Esophagus muscularis mucosa (tissue), 3 donors: ENCODE data around the gene MAML3.

Experiments used
- POLR2A ChIP-seq: fragments of 450-650 bp; IDR thresholded peaks from one replicate; pipeline ENCODE4 v1.6.1; 2017; ENCODE audit warnings: antibody characterized with exemption, moderate library complexity, mild to moderate bottlenecking, low read depth
- TF ChIP-seq, protein P1 (sequence below), 3 experiments: fragments of 200-600 bp in 2 of 3; fragments of 450-650 bp in 1 of 3; sonication (generic) in 2 of 3; IDR thresholded peaks; one replicate each; pipeline ENCODE4 v1.5.1; 2017 to 2019; ENCODE audit warnings: antibody characterized with exemption in 3 of 3, mild to moderate bottlenecking in 2 of 3, moderate library complexity in 1 of 3

DNA sequence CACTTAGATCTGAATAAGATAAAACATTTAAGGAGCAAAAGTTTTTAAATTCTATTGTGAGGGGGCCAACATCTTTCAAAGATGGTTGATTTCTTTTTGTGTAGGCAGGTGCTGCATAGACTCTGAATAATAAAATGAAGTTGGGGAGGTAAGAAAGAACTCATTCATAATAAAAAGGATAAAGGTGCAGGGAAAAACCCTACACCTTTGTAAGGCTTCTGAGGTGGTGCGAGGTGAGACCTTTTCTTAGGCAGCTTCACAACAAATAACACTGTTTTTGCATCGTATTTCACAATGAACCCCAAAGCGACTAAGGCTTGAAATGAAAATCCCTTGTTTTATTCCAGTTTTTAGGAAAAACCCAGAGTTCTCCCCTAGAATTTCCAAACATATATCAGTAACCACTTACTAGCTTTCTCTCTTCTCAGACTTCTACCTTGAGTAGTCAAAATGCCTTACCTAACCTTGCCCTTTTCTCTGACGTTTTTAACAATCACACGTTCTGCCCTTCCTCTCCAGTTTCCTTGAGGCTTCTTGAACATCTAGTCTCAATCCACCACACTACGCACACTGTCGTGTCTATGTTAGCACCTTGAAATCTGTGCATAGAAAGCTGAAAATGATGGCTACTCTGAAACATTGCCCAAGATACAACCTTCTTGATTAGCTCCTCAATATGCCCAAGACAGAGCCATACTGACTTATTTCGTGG, 30.2 kb downstream of the MAML3 start:
- TF ChIP-seq, protein P1, sequence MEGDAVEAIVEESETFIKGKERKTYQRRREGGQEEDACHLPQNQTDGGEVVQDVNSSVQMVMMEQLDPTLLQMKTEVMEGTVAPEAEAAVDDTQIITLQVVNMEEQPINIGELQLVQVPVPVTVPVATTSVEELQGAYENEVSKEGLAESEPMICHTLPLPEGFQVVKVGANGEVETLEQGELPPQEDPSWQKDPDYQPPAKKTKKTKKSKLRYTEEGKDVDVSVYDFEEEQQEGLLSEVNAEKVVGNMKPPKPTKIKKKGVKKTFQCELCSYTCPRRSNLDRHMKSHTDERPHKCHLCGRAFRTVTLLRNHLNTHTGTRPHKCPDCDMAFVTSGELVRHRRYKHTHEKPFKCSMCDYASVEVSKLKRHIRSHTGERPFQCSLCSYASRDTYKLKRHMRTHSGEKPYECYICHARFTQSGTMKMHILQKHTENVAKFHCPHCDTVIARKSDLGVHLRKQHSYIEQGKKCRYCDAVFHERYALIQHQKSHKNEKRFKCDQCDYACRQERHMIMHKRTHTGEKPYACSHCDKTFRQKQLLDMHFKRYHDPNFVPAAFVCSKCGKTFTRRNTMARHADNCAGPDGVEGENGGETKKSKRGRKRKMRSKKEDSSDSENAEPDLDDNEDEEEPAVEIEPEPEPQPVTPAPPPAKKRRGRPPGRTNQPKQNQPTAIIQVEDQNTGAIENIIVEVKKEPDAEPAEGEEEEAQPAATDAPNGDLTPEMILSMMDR (IDR thresholded peaks at IDR 0.05) = no peak
- no peak for TF ChIP-seq POLR2A
